HEK293 (cell line): ENCODE data around the gene OPCML.

Experiments
- CTCF ChIP-seq: fragments of 450-650 bp; formaldehyde crosslinking; IDR thresholded peaks from 2 replicates; pipeline ENCODE4 v1.5.1; 2016; ENCODE audit warnings: missing biosample characterization, missing genetic modification characterization
- MZF1 ChIP-seq: fragments of 450-650 bp; formaldehyde crosslinking; IDR thresholded peaks from 2 replicates; pipeline ENCODE4 v1.5.1; 2017; ENCODE audit warnings: missing biosample characterization, missing genetic modification characterization, borderline replicate concordance
- REST ChIP-seq: fragments of 450-650 bp; formaldehyde crosslinking; IDR thresholded peaks from 2 replicates; pipeline ENCODE4 v1.5.1; 2016; ENCODE audit warnings: missing biosample characterization, missing genetic modification characterization
- SALL2 ChIP-seq: fragments of 450-650 bp; formaldehyde crosslinking; IDR thresholded peaks from 2 replicates; pipeline ENCODE4 v1.5.0; 2017; ENCODE audit warnings: missing biosample characterization, mild to moderate bottlenecking, missing genetic modification characterization, borderline replicate concordance
- YY1 ChIP-seq: fragments of 450-650 bp; formaldehyde crosslinking; IDR thresholded peaks from 2 replicates; pipeline ENCODE4 v1.5.1; 2018; ENCODE audit warnings: missing biosample characterization, missing genetic modification characterization
- ZNF184 ChIP-seq: fragments of 450-650 bp; IDR thresholded peaks from 2 replicates; pipeline ENCODE4 v1.5.1; 2018; ENCODE audit warnings: missing biosample characterization, mild to moderate bottlenecking, missing genetic modification characterization
- ZNF24 ChIP-seq: fragments of 450-650 bp; formaldehyde crosslinking; IDR thresholded peaks from 2 replicates; pipeline ENCODE4 v1.5.1; 2016; ENCODE audit warnings: missing biosample characterization, missing genetic modification characterization
- ZNF324 ChIP-seq: fragments of 450-650 bp; formaldehyde crosslinking; IDR thresholded peaks from 2 replicates; pipeline ENCODE4 v1.5.1; 2016; ENCODE audit warnings: missing biosample characterization, missing genetic modification characterization
- ZNF398 ChIP-seq: fragments of 450-650 bp; formaldehyde crosslinking; IDR thresholded peaks from 2 replicates; pipeline ENCODE4 v1.5.1; 2017; ENCODE audit warnings: missing biosample characterization, missing genetic modification characterization
- ZNF433 ChIP-seq: fragments of 450-650 bp; formaldehyde crosslinking; IDR thresholded peaks from 2 replicates; pipeline ENCODE4 v1.5.1; 2016; ENCODE audit warnings: missing biosample characterization, missing genetic modification characterization, low read depth
- ZNF792 ChIP-seq: fragments of 450-650 bp; formaldehyde crosslinking; IDR thresholded peaks from 2 replicates; pipeline ENCODE4 v1.5.1; 2016; ENCODE audit warnings: missing biosample characterization, missing genetic modification characterization
- ZSCAN16 ChIP-seq: fragments of 450-650 bp; formaldehyde crosslinking; IDR thresholded peaks from 2 replicates; pipeline ENCODE4 v1.5.1; 2016; ENCODE audit warnings: missing biosample characterization, missing genetic modification characterization
- ZXDB ChIP-seq: fragments of 450-650 bp; formaldehyde crosslinking; IDR thresholded peaks from 2 replicates; pipeline ENCODE4 v1.5.1; 2016; ENCODE audit warnings: missing biosample characterization, missing genetic modification characterization

- TF ChIP-seq YY1 (tag by site-specific recombination) (no peak), ZNF398 (no peak), CTCF (tag by site-specific recombination) (no peak), ZNF24 (tag by site-specific recombination) (no peak), ZNF433 (no peak), ZSCAN16 (tag by site-specific recombination) (no peak), SALL2 (tag by site-specific recombination) (no peak), ZNF792 (tag by site-specific recombination) (no peak), MZF1 (no peak), ZNF324 (tag by site-specific recombination) (no peak), ZNF184 (tag by site-specific recombination) (no peak), REST (tag by site-specific recombination) (no peak), ZXDB (tag by site-specific recombination) (no peak)
These were observed 2.3 kb downstream of the OPCML start for GRCh38 chr11:133529807-133530500.
